Colonic mucosa (tissue), 4 donors: ENCODE data around the gene C22orf15. TPM values are rescaled to one million over a fixed set of nuclear protein-coding genes. Genes with fewer than 3 reads are reported as not detected.

Experiments
- DNase-seq: peaks from one replicate; pipeline ENCODE4 v3.0.0-alpha.2; 2020
- H3K27ac ChIP-seq: fragments of 200-600 bp; one replicate; pipeline ENCODE4 v1.8.0; 2021
- H3K27me3 ChIP-seq: fragments of 200-600 bp; one replicate; pipeline ENCODE4 v1.8.0; 2021
- H3K36me3 ChIP-seq: fragments of 200-600 bp; one replicate; pipeline ENCODE4 v1.8.0; 2021
- H3K4me1 ChIP-seq: fragments of 200-600 bp; one replicate; pipeline ENCODE4 v1.8.0; 2021; ENCODE audit warnings: mild to moderate bottlenecking
- H3K4me3 ChIP-seq: fragments of 200-600 bp; one replicate; pipeline ENCODE4 v1.8.0; 2021
- H3K9ac ChIP-seq, 2 donors: one replicate each; pipeline ENCODE4 v1.7.0; 2013; ENCODE audit warnings: control low read depth in 2 of 2, low read depth in 2 of 2, low read length in 2 of 2
- H3K9me3 ChIP-seq: fragments of 200-600 bp; one replicate; pipeline ENCODE4 v1.8.0; 2021
- intact Hi-C: fragments of 100-400 bp; cut with DNase I; formaldehyde crosslinking; loops from one replicate; pipeline ENCODE4 v1.14.1; 2022
- total RNA-seq, 2 donors: library from RNA; stranded (reverse); fragmentation: NEBNext Ultra II Directional in 1 of 2; extraction: Animal tissue kit (Norgen Biotek cat#: 25700) in 1 of 2; gene quantifications; one replicate each; pipeline ENCODE4 v1.2.1, GENCODE V29; 2021
- TF ChIP-seq, protein P1 (sequence below): fragments of 200-600 bp; IDR thresholded peaks from one replicate; pipeline ENCODE4 v1.8.0; 2022; ENCODE audit warnings: antibody characterized with exemption, mild to moderate bottlenecking
- donor health status: healthy.
- donor health status: DM: no; HTN: no; CAD: no.
- donor health status: DM: no; HTN: no; CAD: no.

C22orf15 gene
- total RNA-seq, 2 donors from 2014 or later: not detected

DNA sequence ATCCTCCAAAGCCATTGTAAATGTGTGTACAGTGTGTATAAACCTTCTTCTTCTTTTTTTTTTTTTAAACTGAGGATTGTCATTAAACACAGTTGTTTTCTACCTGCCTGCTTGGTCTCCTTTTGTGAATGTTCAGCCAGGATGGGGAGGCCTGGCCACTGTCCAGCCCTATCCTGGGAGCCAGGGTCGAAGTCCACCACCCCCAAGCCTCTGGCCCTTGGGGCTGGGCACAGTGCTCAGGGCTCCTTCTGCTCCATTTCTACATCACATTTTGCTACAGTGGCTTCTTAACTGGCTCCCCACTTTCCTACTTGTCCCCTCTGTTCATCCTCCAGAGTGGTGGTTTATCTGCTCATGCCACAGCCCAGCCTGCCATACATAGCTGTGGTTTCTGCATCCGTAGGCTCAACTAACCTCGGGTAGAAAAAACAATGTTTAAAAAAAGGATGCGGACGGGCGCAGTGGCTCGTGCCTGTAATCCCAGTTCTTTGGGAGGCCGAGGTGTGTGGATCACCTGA is 21.5 kb downstream of the C22orf15 start:
- intact Hi-C loops: no loop called here
- Histone ChIP-seq H3K9ac (no peak overlapping the region), H3K9me3 (no peaks in the 10 kb centered on the region), H3K4me3 (no peak overlapping the region), H3K36me3 (no peaks in the 10 kb centered on the region), H3K4me1 (peaks cover 7% of the 10 kb centered on the region), H3K27ac (no peak overlapping the region), H3K27me3 (no peaks in the 10 kb centered on the region)
- peak; percentile 58 for DNase-seq
- TF ChIP-seq, protein P1, sequence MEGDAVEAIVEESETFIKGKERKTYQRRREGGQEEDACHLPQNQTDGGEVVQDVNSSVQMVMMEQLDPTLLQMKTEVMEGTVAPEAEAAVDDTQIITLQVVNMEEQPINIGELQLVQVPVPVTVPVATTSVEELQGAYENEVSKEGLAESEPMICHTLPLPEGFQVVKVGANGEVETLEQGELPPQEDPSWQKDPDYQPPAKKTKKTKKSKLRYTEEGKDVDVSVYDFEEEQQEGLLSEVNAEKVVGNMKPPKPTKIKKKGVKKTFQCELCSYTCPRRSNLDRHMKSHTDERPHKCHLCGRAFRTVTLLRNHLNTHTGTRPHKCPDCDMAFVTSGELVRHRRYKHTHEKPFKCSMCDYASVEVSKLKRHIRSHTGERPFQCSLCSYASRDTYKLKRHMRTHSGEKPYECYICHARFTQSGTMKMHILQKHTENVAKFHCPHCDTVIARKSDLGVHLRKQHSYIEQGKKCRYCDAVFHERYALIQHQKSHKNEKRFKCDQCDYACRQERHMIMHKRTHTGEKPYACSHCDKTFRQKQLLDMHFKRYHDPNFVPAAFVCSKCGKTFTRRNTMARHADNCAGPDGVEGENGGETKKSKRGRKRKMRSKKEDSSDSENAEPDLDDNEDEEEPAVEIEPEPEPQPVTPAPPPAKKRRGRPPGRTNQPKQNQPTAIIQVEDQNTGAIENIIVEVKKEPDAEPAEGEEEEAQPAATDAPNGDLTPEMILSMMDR: no peak

DNA sequence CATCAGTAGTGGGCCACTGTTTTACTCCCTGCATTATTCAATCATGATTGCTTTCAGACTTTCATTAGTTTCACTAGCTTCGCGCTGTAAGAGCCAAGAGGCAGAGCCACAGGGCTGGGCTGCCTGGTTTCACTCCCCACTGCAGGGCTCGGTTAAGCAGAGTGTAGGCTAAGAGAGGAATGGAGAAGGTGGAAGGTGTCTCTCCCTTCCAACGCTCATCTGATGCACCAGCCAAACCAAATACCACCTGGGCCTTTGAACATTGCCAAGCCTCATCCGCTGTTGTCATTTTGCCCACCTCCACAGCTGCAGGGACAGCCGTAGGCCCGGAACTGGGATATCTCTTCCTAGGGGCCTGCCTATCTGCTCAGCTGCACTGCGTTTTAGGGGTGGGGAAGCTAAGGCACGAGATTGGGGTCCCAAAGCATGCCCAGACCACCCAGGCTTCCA is 23.5 kb downstream of the C22orf15 start:
- TF ChIP-seq, protein P1: no peak
- no peaks in the 10 kb centered on the region for H3K27me3 ChIP-seq
- intact Hi-C loops: no loop called here
- no peaks in the 10 kb centered on the region for H3K9me3 ChIP-seq
- H3K4me3 ChIP-seq: peak overlapping the region; percentile 65
- DNase-seq: no peak
- H3K27ac ChIP-seq: peak overlapping the region; percentile 97
- peaks cover 7% of the 10 kb centered on the region for H3K4me1 ChIP-seq
- no peaks in the 10 kb centered on the region for H3K36me3 ChIP-seq
- H3K9ac ChIP-seq: peak overlapping the region; percentile 46 to 59

DNA sequence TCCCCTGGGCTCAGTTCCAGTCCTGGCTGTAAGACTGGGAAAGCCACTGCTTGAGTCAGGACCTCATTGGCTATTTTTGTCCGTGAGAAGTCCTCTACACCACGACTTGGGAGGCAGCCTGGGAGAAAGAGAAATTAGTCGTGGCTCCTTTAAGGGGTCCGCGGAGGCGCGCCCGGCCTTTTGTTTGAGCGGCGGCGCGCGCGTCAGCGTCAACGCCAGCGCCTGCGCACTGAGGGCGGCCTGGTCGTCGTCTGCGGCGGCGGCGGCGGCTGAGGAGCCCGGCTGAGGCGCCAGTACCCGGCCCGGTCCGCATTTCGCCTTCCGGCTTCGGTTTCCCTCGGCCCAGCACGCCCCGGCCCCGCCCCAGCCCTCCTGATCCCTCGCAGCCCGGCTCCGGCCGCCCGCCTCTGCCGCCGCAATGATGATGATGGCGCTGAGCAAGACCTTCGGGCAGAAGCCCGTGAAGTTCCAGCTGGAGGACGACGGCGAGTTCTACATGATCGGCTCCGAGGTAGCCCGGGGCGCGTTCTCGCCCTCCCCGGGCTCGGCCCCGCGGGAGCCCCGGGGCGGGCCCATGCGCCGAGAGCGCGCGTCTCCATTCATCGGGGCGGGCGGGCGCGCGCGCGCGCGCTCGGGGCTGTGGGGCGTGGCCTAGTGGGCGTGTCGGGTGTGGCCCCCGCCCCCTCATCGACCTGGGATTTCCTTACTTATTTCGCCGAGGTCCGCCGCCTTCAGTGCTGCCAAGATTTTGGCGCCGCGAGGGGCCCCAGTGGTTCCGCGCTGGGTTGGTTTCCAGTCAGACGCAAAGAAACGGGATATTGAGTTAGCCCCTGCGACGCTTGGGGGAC is 24.2 kb downstream of the C22orf15 start, which contains the start of gene SMARCB1:
Gene SMARCB1, plus strand, starts transcription at position 215 of the 848 bp plus-strand sequence. Its CDS starts 204 bp downstream, at position 419.
- Histone ChIP-seq H3K4me3 (peak within 1 kb of the TSS; percentile 65), H3K36me3 (no peaks in the 10 kb centered on the region), H3K4me1 (peaks cover 7% of the 10 kb centered on the region), H3K27me3 (no peaks in the 10 kb centered on the region), H3K9ac (peak within 1 kb of the TSS; percentile 83 to 88), H3K27ac (peak within 1 kb of the TSS; percentile 97), H3K9me3 (no peaks in the 10 kb centered on the region)
- DNase-seq: peak; percentile 93
- intact Hi-C loops: no loop called here
- TF ChIP-seq, protein P1: no peak

DNA sequence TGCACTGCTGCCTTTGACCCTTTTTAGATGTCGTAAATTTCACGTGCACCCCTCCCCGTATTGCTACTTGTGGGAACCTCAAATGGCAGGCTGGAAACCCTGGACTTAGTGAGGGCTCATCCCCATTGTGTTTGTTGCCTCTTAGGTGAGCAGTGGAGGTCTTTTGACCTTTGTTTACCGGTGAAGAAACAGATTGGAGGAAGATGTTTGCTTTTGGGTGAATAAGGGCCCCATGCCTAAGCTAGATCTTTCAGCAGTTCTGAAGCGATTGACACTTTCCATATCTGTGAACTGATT is 24.8 kb downstream of the C22orf15 start:
- no peaks in the 10 kb centered on the region for H3K9me3 ChIP-seq
- H3K4me3 ChIP-seq: peak overlapping the region; percentile 65
- H3K4me1 ChIP-seq: peaks cover 7% of the 10 kb centered on the region
- H3K36me3 ChIP-seq: no peaks in the 10 kb centered on the region
- H3K27ac ChIP-seq: peak overlapping the region; percentile 97
- TF ChIP-seq, protein P1: no peak
- peak overlapping the region in 1 of 2 donors; percentile 83 for H3K9ac ChIP-seq
- no peak for DNase-seq
- H3K27me3 ChIP-seq: no peaks in the 10 kb centered on the region
- intact Hi-C loops: no loop called here

DNA sequence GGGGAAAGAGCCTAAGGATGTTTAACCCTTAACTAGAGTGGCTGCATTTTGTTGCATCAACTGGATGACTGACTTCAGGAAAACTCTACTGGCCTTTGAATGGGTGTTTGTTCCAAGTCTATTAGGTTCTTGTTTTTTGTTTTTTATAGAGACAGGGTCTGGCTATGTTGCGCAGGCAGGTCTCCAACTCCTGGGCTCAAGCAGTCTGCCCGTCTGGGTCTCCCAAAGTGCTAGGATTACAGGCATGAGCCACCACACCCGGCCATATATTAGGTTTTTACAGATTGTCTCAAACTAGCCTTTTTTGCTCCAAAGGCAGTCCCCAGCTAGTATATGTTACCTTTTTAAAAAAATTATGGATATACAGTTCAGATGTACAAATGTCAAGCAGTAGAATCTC is 25.1 kb downstream of the C22orf15 start:
- DNase-seq: no peak
- TF ChIP-seq, protein P1: no peak
- H3K4me1 ChIP-seq: peaks cover 7% of the 10 kb centered on the region
- no peaks in the 10 kb centered on the region for H3K27me3 ChIP-seq
- peak overlapping the region; percentile 97 for H3K27ac ChIP-seq
- peak overlapping the region; percentile 65 for H3K4me3 ChIP-seq
- intact Hi-C loops: no loop called here
- peak overlapping the region in 1 of 2 donors; percentile 83 for H3K9ac ChIP-seq
- H3K9me3 ChIP-seq: no peaks in the 10 kb centered on the region
- no peaks in the 10 kb centered on the region for H3K36me3 ChIP-seq
